Activated T-cell treated with anti-CD3 and anti-CD28 coated beads for 4 hours (primary cell): ENCODE measurements around the gene DNAJC11.

ENCODE experiments used
- DNase-seq: peaks from one replicate; pipeline ENCODE4 v3.0.0-alpha.2; 2020

DNAJC11 gene

GRCh38 chr1:6599141-6599975 is 102.3 kb downstream of the DNAJC11 start:
- DNase-seq, result peak; percentile 57

GRCh38 chr1:6597777-6598131 is 103.9 kb downstream of the DNAJC11 start:
- no peak for DNase-seq

GRCh38 chr1:6596886-6597776 is 104.5 kb downstream of the DNAJC11 start:
- no peak for DNase-seq

- DNase-seq, result no peak
These were observed 105.3 kb downstream of the DNAJC11 start for GRCh38 chr1:6596351-6596750.

GRCh38 chr1:6594977-6595740 is 106.5 kb downstream of the DNAJC11 start:
- no peak for DNase-seq

- no peak for DNase-seq
These were observed 107.8 kb downstream of the DNAJC11 start for GRCh38 chr1:6593810-6594209.

GRCh38 chr1:6592865-6593593 is 108.6 kb downstream of the DNAJC11 start:
- no peak for DNase-seq

GRCh38 chr1:6592441-6592840 is 109.2 kb downstream of the DNAJC11 start:
- no peak for DNase-seq

- DNase-seq, result no peak
These were observed 110.0 kb downstream of the DNAJC11 start for GRCh38 chr1:6591644-6592043.

- no peak for DNase-seq
These were observed 110.4 kb downstream of the DNAJC11 start for GRCh38 chr1:6591222-6591621.

- no peak for DNase-seq
These were observed 111.6 kb downstream of the DNAJC11 start for GRCh38 chr1:6590046-6590445.

GRCh38 chr1:6588893-6589520 is 112.6 kb downstream of the DNAJC11 start:
- DNase-seq, result no peak

GRCh38 chr1:6588128-6588892 is 113.3 kb downstream of the DNAJC11 start:
- no peak for DNase-seq

GRCh38 chr1:6587261-6588005 is 114.2 kb downstream of the DNAJC11 start:
- no peak for DNase-seq

- no peak for DNase-seq
These were observed 115.2 kb downstream of the DNAJC11 start for GRCh38 chr1:6586404-6586816.

GRCh38 chr1:6585841-6586240 is 115.8 kb downstream of the DNAJC11 start:
- no peak for DNase-seq

- no peak for DNase-seq
These were observed 116.4 kb downstream of the DNAJC11 start for GRCh38 chr1:6585081-6585722.
